ENCODE results near the gene CANT1.

CANT1 gene

DNA sequence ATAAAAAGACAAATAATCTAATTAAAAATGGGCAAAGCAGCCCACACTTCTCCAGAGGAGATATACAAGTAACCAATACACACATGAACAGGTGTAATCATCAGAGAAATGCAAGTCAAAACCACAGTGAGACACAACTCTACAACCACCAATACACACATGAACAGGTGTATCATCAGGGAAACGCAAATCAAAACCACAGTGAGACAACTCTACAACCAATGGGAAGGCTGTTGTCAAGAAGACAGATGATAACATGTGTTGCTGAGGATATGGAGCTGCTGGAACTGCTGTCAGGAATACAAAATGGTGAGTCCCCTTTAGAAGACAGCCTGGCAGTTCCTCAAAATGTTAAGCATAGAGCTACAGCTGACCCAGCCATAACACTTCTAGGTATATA is 42.6 kb upstream of the CANT1 start:
- TF ChIP-seq MYC (IDR thresholded peaks at IDR 0.05; ENCODE audit: low read depth, low read length) (no peak), CTCF (IDR thresholded peaks at IDR 0.05; ENCODE audit: low read depth, low read length) (no peak), POLR2A (IDR thresholded peaks at IDR 0.05; ENCODE audit: extremely low read depth, insufficient read length) (no peak)
- TF ChIP-seq, protein P1, sequence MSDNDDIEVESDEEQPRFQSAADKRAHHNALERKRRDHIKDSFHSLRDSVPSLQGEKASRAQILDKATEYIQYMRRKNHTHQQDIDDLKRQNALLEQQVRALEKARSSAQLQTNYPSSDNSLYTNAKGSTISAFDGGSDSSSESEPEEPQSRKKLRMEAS (IDR thresholded peaks at IDR 0.05; ENCODE audit: low read depth, low read length) = no peak
- H3K4me3 ChIP-seq (ENCODE audit: low read depth, low read length) = no peak overlapping the region
- DNase-seq (ENCODE audit: low read depth) = no peak

GRCh38 chr17:79051306-79051705 is 41.7 kb upstream of the CANT1 start:
- no peak for TF ChIP-seq POLR2A (IDR thresholded peaks at IDR 0.05; ENCODE audit: extremely low read depth, insufficient read length)
- no peak for TF ChIP-seq MYC (IDR thresholded peaks at IDR 0.05; ENCODE audit: low read depth, low read length)
- TF ChIP-seq, protein P1 (IDR thresholded peaks at IDR 0.05; ENCODE audit: low read depth, low read length) = no peak
- TF ChIP-seq CTCF (IDR thresholded peaks at IDR 0.05; ENCODE audit: low read depth, low read length) = no peak
- H3K4me3 ChIP-seq (ENCODE audit: low read depth, low read length) = no peak overlapping the region
- DNase-seq (ENCODE audit: low read depth) = no peak

GRCh38 chr17:79050551-79050950 is 41.0 kb upstream of the CANT1 start:
- TF ChIP-seq MYC (IDR thresholded peaks at IDR 0.05; ENCODE audit: low read depth, low read length) = no peak
- TF ChIP-seq, protein P1 (IDR thresholded peaks at IDR 0.05; ENCODE audit: low read depth, low read length) = no peak
- no peak for TF ChIP-seq POLR2A (IDR thresholded peaks at IDR 0.05; ENCODE audit: extremely low read depth, insufficient read length)
- no peak for TF ChIP-seq CTCF (IDR thresholded peaks at IDR 0.05; ENCODE audit: low read depth, low read length)
- no peak for DNase-seq (ENCODE audit: low read depth)
- H3K4me3 ChIP-seq (ENCODE audit: low read depth, low read length) = no peak overlapping the region

DNA sequence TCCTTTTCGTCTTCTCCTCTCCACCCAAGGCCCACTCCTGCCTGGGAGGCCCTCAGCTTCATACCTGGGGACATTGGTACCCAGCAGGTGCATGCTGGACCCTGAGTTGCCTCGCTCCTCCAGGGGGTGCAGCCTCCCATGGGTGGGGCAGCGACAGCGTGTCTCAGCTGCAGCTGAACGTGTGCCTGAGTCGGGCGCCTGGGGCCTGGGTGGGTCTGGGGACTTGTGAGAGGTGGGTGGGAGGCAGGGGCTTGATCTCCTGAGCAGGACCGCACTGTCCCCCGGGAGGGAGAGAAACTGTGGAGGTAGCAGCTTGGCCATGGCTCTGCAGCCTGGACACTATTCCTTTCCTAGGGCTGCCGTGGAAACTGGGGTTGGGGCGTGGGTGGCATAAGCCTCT is 40.3 kb upstream of the CANT1 start:
- no peak for DNase-seq (ENCODE audit: low read depth)
- no peak overlapping the region for H3K4me3 ChIP-seq (ENCODE audit: low read depth, low read length)
- no peak for TF ChIP-seq POLR2A (IDR thresholded peaks at IDR 0.05; ENCODE audit: extremely low read depth, insufficient read length)
- TF ChIP-seq, protein P1 (IDR thresholded peaks at IDR 0.05; ENCODE audit: low read depth, low read length) = no peak
- no peak for TF ChIP-seq MYC (IDR thresholded peaks at IDR 0.05; ENCODE audit: low read depth, low read length)
- TF ChIP-seq CTCF (IDR thresholded peaks at IDR 0.05; ENCODE audit: low read depth, low read length) = no peak

DNA sequence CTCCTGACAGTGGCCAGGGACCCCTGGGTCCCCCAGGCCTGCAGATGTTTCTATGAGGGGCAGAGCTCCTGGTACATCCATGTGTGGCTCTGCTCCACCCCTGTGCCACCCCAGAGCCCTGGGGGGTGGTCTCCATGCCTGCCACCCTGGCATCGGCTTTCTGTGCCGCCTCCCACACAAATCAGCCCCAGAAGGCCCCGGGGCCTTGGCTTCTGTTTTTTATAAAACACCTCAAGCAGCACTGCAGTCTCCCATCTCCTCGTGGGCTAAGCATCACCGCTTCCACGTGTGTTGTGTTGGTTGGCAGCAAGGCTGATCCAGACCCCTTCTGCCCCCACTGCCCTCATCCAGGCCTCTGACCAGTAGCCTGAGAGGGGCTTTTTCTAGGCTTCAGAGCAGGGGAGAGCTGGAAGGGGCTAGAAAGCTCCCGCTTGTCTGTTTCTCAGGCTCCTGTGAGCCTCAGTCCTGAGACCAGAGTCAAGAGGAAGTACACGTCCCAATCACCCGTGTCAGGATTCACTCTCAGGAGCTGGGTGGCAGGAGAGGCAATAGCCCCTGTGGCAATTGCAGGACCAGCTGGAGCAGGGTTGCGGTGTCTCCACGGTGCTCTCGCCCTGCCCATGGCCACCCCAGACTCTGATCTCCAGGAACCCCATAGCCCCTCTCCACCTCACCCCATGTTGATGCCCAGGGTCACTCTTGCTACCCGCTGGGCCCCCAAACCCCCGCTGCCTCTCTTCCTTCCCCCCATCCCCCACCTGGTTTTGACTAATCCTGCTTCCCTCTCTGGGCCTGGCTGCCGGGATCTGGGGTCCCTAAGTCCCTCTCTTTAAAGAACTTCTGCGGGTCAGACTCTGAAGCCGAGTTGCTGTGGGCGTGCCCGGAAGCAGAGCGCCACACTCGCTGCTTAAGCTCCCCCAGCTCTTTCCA is 39.5 kb upstream of the CANT1 start:
- TF ChIP-seq CTCF (IDR thresholded peaks at IDR 0.05; ENCODE audit: low read depth, low read length) = no peak
- TF ChIP-seq, protein P1 (IDR thresholded peaks at IDR 0.05; ENCODE audit: low read depth, low read length) = no peak
- TF ChIP-seq POLR2A (IDR thresholded peaks at IDR 0.05; ENCODE audit: extremely low read depth, insufficient read length) = no peak
- no peak for TF ChIP-seq MYC (IDR thresholded peaks at IDR 0.05; ENCODE audit: low read depth, low read length)

More for the DNA sequence above, 39.5 kb upstream of the CANT1 start:
- no peak overlapping the region for H3K4me3 ChIP-seq (ENCODE audit: low read depth, low read length)
- DNase-seq (ENCODE audit: low read depth) = no peak

All from NB4 (cell line).